DOHH2 (cell line): ENCODE results near the gene TLR5.

Experiments used
- H3F3A ChIP-seq: fragments of 200-600 bp; sonication (generic), shearing (Covaris generic); 2 replicates; pipeline ENCODE4 v1.6.0; 2016; ENCODE audit warnings: antibody characterized with exemption, mild to moderate bottlenecking; ENCODE audit not compliant: control insufficient read depth, insufficient read depth
- H3K27ac ChIP-seq: fragments of 200-600 bp; sonication (generic); 2 replicates; pipeline ENCODE4 v1.5.1; 2014; ENCODE audit warnings: low read depth, mild to moderate bottlenecking, low read length, moderate library complexity
- H3K27me3 ChIP-seq: fragments of 200-600 bp; sonication (generic); 2 replicates; pipeline ENCODE4 v1.6.1; 2014; ENCODE audit warnings: mild to moderate bottlenecking, low read length, mixed read lengths; ENCODE audit not compliant: control insufficient read depth
- H3K36me3 ChIP-seq: fragments of 200-600 bp; sonication (generic); 2 replicates; pipeline ENCODE4 v1.6.1; 2014; ENCODE audit warnings: mild to moderate bottlenecking, low read length, moderate library complexity, mixed read lengths; ENCODE audit not compliant: control insufficient read depth
- H3K4me1 ChIP-seq: fragments of 200-600 bp; sonication (generic); 2 replicates; pipeline ENCODE4 v1.6.1; 2014; ENCODE audit warnings: mild to moderate bottlenecking, low read length, mixed read lengths; ENCODE audit not compliant: control insufficient read depth
- H3K4me2 ChIP-seq: fragments of 200-600 bp; sonication (generic); 2 replicates; pipeline ENCODE4 v1.6.0; 2014; ENCODE audit warnings: mild to moderate bottlenecking, low read length, moderate library complexity
- H3K4me3 ChIP-seq: fragments of 200-600 bp; sonication (generic); 2 replicates; pipeline ENCODE4 v1.5.1; 2014; ENCODE audit warnings: mild to moderate bottlenecking, low read length, mixed read lengths
- H3K79me2 ChIP-seq: fragments of 200-600 bp; sonication (generic); 2 replicates; pipeline ENCODE4 v1.6.1; 2014; ENCODE audit warnings: mild to moderate bottlenecking, low read length, mixed read lengths; ENCODE audit not compliant: control insufficient read depth
- H3K9me2 ChIP-seq: fragments of 200-600 bp; sonication (generic); replicated peaks from 2 replicates; pipeline ENCODE4 v1.6.1; 2014; ENCODE audit warnings: mild to moderate bottlenecking, low read length, mixed read lengths; ENCODE audit not compliant: control insufficient read depth
- H3K9me3 ChIP-seq: fragments of 200-600 bp; sonication (generic); 2 replicates; pipeline ENCODE4 v1.6.1; 2014; ENCODE audit warnings: antibody characterized with exemption, low read length, mixed read lengths; ENCODE audit not compliant: control insufficient read depth, insufficient read depth
- H4K20me1 ChIP-seq: fragments of 200-600 bp; sonication (generic); 2 replicates; pipeline ENCODE4 v1.6.0; 2014; ENCODE audit warnings: low read depth, mild to moderate bottlenecking, antibody characterized with exemption, low read length, moderate library complexity; ENCODE audit not compliant: control insufficient read depth, insufficient read depth
- CTCF ChIP-seq: fragments of 200-600 bp; sonication (generic); IDR thresholded peaks from one replicate; pipeline ENCODE4 v1.5.1; 2014; ENCODE audit warnings: antibody characterized with exemption, mild to moderate bottlenecking, low read depth, low read length; ENCODE audit not compliant: poor library complexity, severe bottlenecking
- EZH2phosphoT487 ChIP-seq: fragments of 200-600 bp; sonication (generic); IDR thresholded peaks from 2 replicates; pipeline ENCODE4 v1.6.1; 2017; ENCODE audit warnings: borderline replicate concordance, mild to moderate bottlenecking, antibody characterized with exemption, low read length, moderate library complexity, mixed read lengths

Gene TLR5

DNA sequence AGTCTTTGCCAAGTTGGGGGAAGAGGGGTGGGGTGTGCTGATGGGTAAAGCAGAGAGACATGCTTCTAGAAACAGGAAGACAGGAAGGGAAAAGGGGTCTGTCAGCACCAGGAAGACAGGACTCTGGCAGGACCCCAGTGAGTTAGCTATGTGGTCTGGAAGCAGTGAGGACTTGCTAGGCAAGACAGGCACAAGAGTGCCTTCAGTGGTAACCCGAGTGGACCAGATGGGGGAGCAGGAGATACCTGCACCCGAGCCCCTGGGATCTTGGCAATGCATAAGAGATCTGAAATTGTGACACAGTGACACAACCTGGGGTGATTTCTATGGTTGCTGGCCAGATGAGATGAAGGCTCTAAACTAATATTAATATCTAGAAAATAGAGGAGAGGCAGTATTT is 7.0 kb downstream of the TLR5 start:
- Histone ChIP-seq H3K27me3 (peaks cover 38% of the 10 kb centered on the region), H3K27ac (no peak overlapping the region), H3K79me2 (no peaks in the 10 kb centered on the region), H3K4me1 (no peaks in the 10 kb centered on the region), H3K4me2 (no peak overlapping the region), H3K36me3 (no peaks in the 10 kb centered on the region), H3K9me3 (no peaks in the 10 kb centered on the region), H4K20me1 (no peaks in the 10 kb centered on the region), H3F3A (no peaks in the 10 kb centered on the region), H3K9me2 (no peaks in the 10 kb centered on the region), H3K4me3 (no peak overlapping the region)
- TF ChIP-seq EZH2phosphoT487, result no peak
- TF ChIP-seq CTCF, result no peak

DNA sequence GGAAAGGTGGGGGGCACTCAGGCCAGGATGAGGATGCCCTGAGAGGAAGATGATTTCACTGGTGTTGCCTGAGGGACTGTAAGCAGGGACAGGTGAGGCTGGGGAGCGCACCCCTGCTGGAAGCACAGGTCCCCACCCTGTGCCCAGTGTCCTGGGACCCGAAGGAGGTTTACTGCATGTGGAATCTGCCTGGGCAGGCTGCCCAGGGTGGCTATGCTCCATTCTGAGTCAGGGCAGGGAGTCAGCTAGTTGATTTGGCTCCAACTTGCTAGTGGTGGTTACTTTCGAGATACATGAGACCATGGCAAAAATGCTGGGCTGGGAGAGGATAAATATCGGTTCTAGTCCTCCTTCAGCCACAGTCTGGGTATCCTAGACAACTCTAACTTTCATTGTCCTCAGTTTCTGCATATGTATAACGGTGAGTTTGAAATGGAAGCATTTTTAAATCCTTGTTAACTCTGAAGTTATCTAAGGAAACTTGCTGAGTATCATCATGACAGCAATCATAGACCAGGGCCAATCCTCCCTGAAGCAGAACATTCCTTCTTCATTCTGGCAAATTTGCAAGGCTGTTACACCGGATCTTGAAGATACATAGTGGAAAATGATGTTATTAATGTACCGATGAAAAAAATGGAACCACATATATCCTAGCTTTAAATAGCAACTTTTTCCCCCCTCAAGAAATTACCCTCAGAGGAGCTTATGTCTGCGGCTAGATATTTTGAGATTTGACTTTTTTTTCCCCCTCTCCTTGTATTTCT is 7.7 kb downstream of the TLR5 start:
- H3K4me2 ChIP-seq, result no peak overlapping the region
- no peaks in the 10 kb centered on the region for H3K9me3 ChIP-seq
- no peaks in the 10 kb centered on the region for H3K9me2 ChIP-seq
- no peak overlapping the region for H3K4me3 ChIP-seq
- H3K27ac ChIP-seq, result no peak overlapping the region
- H4K20me1 ChIP-seq, result no peaks in the 10 kb centered on the region
- H3K36me3 ChIP-seq, result no peaks in the 10 kb centered on the region
- H3K27me3 ChIP-seq, result peaks cover 38% of the 10 kb centered on the region
- H3K79me2 ChIP-seq, result no peaks in the 10 kb centered on the region
- no peak for TF ChIP-seq CTCF
- no peak for TF ChIP-seq EZH2phosphoT487
- no peaks in the 10 kb centered on the region for H3K4me1 ChIP-seq
- no peaks in the 10 kb centered on the region for H3F3A ChIP-seq

- H3K79me2 ChIP-seq, result no peaks in the 10 kb centered on the region
- no peaks in the 10 kb centered on the region for H3K9me2 ChIP-seq
- H3K27me3 ChIP-seq, result peaks cover 35% of the 10 kb centered on the region
- H3K27ac ChIP-seq, result no peak overlapping the region
- H3K9me3 ChIP-seq, result no peaks in the 10 kb centered on the region
- peak overlapping the region; percentile 47 for H3K4me2 ChIP-seq
- TF ChIP-seq CTCF (peak; percentile 90), EZH2phosphoT487 (no peak)
- H4K20me1 ChIP-seq, result no peaks in the 10 kb centered on the region
- H3F3A ChIP-seq, result no peaks in the 10 kb centered on the region
- H3K36me3 ChIP-seq, result no peaks in the 10 kb centered on the region
- no peaks in the 10 kb centered on the region for H3K4me1 ChIP-seq
- peak overlapping the region; percentile 20; the same call in 1 of the 2 replicates for H3K4me3 ChIP-seq
These were observed 9.1 kb downstream of the TLR5 start for GRCh38 chr1:223133824-223134435.
